ENCODE data around the gene HOXA3. TPM values are rescaled to one million over a fixed set of nuclear protein-coding genes. Genes with fewer than 3 reads are reported as not detected.

The HOXA3 gene
- total and polyA plus RNA-seq, 2 of the 13 experiments (the other 11 are each of a cell fraction or from before 2014, with no cell fraction given), result 2.9 to 4.6 TPM

- 77% methylated on average over 32 of the region's 40 CpGs for WGBS (ENCODE audit: low lambda C conversion rate)
- no peaks in the 10 kb centered on the region for H3K9me3 ChIP-seq (ENCODE audit: low read length)
- FAIRE-seq (no peak), ATAC-seq (no peak), DNase-seq (ENCODE audit: low spot score) (no peak)
- H3K79me2 ChIP-seq (ENCODE audit: insufficient read depth, low read length), result peaks cover 2% of the 10 kb centered on the region
- H2AFZ ChIP-seq (ENCODE audit: low read length), result no peak overlapping the region
- intact Hi-C loops (cut with micrococcal nuclease; ENCODE audit: unreplicated experiment) (loop anchor here (5.0 kb wide), 1 partner anchor 767 kb away; no protein-coding TSS in a partner anchor), in situ Hi-C loops (cut with HindIII; ENCODE audit: extremely low pct_ligation_motif_present, low pct_unique_long_range_greater_than_20kb) (no loop called here)
- no peak overlapping the region for H3K27ac ChIP-seq (ENCODE audit: extremely low read length, insufficient read depth, low read length)
- TF ChIP-seq RXRA (CRISPR knock-in tag; IDR thresholded peaks at IDR 0.05), result 0 out of 2 replicates have a peak, but pooled peaks have one; percentile 15
- TF ChIP-seq, protein P1, sequence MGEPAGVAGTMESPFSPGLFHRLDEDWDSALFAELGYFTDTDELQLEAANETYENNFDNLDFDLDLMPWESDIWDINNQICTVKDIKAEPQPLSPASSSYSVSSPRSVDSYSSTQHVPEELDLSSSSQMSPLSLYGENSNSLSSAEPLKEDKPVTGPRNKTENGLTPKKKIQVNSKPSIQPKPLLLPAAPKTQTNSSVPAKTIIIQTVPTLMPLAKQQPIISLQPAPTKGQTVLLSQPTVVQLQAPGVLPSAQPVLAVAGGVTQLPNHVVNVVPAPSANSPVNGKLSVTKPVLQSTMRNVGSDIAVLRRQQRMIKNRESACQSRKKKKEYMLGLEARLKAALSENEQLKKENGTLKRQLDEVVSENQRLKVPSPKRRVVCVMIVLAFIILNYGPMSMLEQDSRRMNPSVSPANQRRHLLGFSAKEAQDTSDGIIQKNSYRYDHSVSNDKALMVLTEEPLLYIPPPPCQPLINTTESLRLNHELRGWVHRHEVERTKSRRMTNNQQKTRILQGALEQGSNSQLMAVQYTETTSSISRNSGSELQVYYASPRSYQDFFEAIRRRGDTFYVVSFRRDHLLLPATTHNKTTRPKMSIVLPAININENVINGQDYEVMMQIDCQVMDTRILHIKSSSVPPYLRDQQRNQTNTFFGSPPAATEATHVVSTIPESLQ (CRISPR knock-in tag; conservative IDR thresholded peaks at IDR 0.05), result no peak
- TF ChIP-seq NFE2L2 (IDR thresholded peaks at IDR 0.05; ENCODE audit: low read length), result 0 out of 2 replicates have a peak, but pooled peaks have one; percentile 28
- no peak for TF ChIP-seq ZNF781 (CRISPR knock-in tag; IDR thresholded peaks at IDR 0.05; ENCODE audit: borderline replicate concordance, not compliant biosample characterization)
- H3K4me3 ChIP-seq (replicated peaks in 1 of 3; ENCODE audit: insufficient read depth in 1 of 3, low read depth in 2 of 3, low read length in 3 of 3), result no peak overlapping the region
- ChIA-PET CTCF (ENCODE audit: low intra/inter-chr PET ratio, low total read pairs) (interaction anchor here (1.3 to 1.8 kb wide), 3 partner anchors 291 to 458 kb away, joined by 4 to 14 read pairs (median 9); no protein-coding TSS in a partner anchor), POLR2A (interaction anchor here (1.0 to 1.3 kb wide), 3 partner anchors 13 to 48 kb away, joined by 3 to 4 read pairs (median 4); partner anchors contain the start of gene HOXA4)
- no peaks in the 10 kb centered on the region for H4K20me1 ChIP-seq (ENCODE audit: insufficient read depth, low read length)
- H3K36me3 ChIP-seq (replicated peaks in 1 of 2; ENCODE audit: control insufficient read depth in 1 of 2, insufficient read depth in 2 of 2, low read length in 2 of 2), result no peaks in the 10 kb centered on the region; a peak in 2 of 5 replicates
- H3K4me2 ChIP-seq (ENCODE audit: low read depth, low read length), result no peak overlapping the region
- H3K27me3 ChIP-seq (ENCODE audit: control insufficient read depth in 1 of 2, insufficient read depth in 2 of 2, low read length in 2 of 2), result no peaks in the 10 kb centered on the region
- no peak overlapping the region for H3K9ac ChIP-seq (ENCODE audit: insufficient read depth, low read depth, low read length)
- peaks cover 21% of the 10 kb centered on the region for H3K4me1 ChIP-seq (ENCODE audit: insufficient read depth, low read length)
- no TSS peak for BruUV-seq (replicated peaks)
These were observed 8.2 kb downstream of the HOXA3 start for GRCh38 chr7:27143950-27144780.

All from HepG2 (cell line).